NB4 (cell line): ENCODE results near the gene CEP131.
A peak's percentile ranks its signal among the peaks of the same experiment; 100 is the strongest.

Source experiments
- CTCF ChIP-seq: IDR thresholded peaks from one replicate; pipeline ENCODE4 v1.5.1; 2012; ENCODE audit warnings: low read depth, low read length
- POLR2A ChIP-seq: IDR thresholded peaks from 2 replicates; pipeline ENCODE4 v1.6.1; 2011; ENCODE audit warnings: mild to moderate bottlenecking; ENCODE audit not compliant: insufficient read length; ENCODE audit errors: extremely low read depth

GRCh38 chr17:81222906-81223761 is at the start of gene CEP131:
- TF ChIP-seq POLR2A (peak; percentile 27), CTCF (no peak)
